Activated naive CD4-positive, alpha-beta T cell treated with Interleukin-2 at 50 U/mL for 16 hours (primary cell): ENCODE measurements around the gene RPS6KA2.
A peak's percentile ranks its signal among the peaks of the same experiment; 100 is the strongest.
"Not testable (repeated sequence)": the region's sequence is repeated elsewhere in the genome, so short reads cannot be mapped to it uniquely, and the experiment has no call there.

Experiments
- DNase-seq: peaks from one replicate; pipeline ENCODE4 v3.0.0-alpha.2; 2020

RPS6KA2 gene

DNA sequence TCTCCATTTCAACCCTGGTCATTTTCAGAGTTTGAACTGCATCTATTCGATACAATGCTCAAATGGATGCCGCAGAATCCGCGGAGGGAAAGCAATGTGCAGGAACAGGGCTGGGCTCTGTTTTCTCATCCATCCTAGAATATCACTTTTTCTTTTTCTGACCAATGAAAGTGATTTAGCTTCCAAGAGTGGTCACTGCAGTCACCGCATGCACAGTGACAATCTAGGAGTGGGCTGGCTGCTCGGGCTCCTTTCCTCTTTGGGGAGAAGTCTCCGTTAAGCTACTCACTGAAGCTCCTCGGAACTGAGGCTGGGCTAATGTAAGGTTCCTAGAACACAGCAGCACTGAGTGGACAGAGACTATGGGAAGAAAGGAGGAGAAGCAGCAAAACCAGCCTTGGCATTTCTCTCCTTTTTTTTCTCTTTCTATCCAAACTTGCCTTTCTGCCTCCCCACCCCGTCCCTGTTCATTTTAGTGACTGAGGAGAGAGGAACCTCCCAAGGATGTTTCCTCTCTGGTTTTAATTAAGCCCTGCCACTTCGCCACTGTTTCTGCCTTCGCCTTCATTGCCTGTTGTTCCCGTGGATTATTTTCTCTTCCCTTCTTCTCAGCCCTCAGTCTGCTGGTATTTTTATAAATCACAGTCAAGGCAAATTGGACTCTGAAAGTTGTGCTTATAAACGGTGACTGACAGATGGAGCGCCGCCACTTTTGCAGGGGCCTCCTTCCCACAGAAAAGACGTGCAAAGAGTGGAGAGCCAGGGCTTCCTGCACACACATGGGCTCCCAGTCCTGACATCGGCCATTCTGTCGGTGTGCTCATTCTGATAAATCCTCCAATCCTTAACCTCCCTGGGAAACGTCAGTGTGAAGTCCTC, 81.7 kb downstream of the RPS6KA2 start:
- DNase-seq = no peak

DNA sequence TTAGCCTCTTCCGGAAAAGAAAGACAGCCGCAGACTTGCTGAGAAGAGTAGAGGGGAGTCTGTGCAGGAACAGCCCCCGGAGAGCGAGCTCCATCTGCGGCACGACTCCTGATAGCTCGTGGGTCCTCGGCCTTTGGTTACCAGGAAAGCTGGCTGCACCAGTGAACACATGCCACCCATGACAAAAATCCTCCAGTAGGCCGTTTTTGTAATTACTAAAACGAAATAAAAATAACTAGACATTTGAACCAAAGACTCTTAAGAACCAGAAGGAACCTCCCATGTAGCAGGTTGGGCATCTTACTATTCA, 82.8 kb downstream of the RPS6KA2 start:
- DNase-seq = no peak

DNA sequence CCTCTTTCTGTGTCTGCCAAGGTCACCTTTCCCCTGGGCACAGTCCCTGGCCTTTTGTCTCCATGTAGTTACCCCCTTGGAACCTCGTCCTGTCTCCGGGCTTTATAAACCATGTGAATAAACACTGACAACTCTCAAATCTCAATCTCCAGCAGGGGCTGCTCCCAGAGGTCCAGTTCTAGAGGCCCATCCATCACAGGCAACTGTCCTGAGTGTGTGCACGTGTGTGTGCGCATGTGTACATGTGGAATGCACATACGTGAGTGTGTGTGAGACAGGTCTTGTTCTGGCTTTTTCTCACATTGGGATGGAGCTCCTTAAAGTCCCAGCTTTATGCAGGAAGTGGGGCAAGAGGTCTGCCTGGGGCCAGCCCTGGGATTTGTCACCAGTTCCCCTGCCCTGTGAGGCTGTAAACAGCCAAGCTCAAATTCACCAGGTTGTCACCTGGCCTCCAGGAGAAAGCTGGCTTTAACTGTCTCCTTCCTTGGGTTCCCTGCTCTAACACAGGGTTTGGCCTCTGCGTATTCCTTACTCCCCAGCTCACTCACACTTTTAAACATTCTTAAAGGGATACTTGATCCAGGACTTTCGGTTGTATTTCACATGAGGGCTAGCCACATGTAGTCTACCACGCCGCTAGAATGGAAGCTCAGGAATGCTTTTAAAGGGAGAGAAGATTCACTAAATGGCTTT, 83.3 kb downstream of the RPS6KA2 start:
- DNase-seq = no peak

DNA sequence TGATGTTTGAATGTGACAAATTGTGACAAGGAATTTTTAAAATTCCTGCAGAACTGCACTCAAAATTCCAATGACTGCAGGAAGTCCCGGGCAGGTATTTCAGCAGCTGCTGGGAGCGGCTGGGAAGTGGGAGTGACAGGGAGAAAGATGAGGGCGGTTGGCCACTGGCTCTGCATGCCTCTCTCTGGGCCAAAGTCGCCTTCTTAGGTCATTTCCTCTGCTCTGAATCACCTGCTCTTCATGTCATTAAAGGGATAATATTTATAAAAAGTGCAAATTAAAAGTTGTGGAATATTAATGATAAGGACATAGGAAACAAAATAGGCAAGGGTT, 84.5 kb downstream of the RPS6KA2 start:
- DNase-seq = no peak

DNA sequence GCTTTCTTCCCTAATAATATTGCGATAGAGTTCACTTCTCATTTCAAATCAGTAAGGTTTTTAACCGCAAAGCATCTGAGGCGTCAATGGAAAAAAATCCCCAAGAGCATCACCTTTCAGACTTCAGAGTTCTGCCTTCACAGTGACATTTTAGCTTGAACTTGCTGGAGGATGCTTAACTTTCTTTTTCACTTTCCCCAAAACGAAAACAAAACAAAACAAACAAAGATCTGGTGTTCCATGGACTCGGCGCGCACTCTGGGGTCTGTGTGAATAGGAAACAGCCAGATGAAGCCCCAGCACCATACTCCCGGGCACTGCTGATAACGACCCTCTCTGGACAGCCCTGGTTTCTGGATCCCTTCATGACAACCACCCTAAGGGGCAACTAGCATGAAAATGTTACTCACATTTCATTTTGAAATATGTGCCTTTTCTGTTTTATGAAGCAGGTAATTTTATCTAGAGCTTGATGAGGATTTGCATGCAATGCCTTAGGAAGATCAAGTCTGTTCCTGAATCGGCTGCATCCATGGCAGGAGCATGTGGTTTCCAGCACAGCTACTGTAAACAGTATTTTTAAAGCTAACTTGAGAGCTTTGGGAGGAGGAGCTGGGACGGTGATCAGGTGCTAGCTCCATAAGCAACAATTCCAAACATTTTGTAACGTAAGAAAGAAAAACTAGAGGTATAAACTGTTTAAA, 85.0 kb downstream of the RPS6KA2 start:
- peak; percentile 10 for DNase-seq

DNA sequence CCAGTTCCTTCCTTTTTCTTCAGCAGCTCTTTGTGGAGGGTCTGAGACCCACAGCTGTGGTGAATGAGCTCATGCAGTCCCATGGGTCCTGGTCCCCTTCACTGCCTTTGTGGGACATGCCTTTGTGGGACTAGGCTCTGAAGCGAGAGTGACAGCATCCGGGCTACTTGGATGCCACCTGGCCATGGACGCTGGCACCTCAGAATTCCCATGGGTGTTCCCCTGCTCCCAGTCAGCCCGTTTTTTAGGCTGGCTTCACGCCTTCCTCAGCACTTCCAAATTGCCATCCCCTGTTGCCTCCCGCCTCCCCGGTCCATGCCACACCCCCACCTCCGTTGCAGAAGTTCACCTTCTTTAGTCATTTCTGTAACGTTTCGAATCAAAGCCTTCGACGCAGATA, 85.7 kb downstream of the RPS6KA2 start:
- peak; percentile 23 for DNase-seq

DNA sequence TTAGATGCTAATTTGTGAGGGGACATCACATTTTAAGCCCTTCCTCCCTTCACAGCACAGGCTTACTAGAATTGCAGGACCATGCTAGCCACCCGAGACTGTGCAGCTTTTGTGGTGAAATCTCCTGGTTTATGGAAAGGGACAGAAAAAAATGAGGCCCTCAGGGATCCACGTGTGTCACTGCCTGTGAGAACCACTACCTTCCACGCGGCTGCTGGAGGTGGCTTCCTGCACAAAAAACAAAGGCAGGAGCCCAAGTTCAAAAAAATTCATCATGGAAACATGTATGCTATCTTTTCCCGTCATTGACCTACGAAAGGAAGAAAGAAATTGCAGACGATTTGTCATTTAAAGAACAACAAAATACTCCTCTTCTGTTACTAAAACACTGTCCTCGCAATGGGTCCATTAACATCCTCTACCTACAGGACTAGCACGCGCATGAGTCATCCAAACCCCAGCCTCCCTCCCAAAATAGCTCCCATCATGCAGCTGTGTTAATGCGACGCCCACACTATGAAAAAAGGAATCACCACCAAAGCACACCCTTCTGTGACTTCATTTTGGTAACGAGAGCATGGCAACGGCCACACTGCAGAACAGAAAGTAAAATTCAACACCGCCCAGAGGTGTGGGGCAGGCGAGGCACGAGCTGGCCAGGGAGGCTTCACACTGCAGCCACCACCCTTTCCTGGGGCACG, 86.3 kb downstream of the RPS6KA2 start:
- DNase-seq = peak; percentile 78

DNA sequence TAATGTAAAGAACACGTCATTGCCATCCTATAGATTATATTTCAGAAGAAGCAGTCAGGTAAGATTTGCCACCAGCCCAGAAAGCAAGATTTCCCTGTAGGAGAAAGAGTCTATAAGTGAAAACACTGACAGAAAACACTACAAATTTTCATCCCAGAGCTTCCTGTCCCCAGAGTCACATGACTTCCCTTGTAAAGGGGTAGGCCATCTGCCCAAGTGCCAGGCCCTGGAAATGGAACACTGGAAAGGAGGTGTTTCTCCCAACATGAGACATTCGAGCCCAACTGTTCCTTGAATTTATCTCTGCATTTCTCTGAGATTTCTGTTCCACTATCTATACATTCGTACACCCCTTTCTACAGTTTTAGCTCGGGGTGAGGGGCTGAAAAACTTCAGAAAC, 87.5 kb downstream of the RPS6KA2 start:
- DNase-seq = no peak

DNA sequence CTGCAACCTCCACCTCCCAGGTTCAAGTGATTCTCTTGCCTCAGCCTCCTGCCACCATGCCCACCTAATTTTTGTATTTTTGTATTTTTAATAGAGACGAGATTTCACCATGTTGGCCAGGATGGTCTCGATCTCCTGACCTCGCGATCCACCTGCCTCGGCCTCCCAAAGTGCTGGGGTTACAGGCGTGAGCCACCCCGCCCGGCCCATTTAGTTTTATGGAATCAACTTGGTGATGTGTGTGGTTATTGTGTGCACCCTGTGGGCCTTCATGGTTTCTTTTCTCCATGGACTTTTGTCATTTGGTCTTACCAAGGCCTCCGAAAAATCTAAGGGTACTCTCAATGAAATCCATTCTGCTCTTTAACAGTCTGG, 88.1 kb downstream of the RPS6KA2 start:
- not testable (repeated sequence) for DNase-seq

DNA sequence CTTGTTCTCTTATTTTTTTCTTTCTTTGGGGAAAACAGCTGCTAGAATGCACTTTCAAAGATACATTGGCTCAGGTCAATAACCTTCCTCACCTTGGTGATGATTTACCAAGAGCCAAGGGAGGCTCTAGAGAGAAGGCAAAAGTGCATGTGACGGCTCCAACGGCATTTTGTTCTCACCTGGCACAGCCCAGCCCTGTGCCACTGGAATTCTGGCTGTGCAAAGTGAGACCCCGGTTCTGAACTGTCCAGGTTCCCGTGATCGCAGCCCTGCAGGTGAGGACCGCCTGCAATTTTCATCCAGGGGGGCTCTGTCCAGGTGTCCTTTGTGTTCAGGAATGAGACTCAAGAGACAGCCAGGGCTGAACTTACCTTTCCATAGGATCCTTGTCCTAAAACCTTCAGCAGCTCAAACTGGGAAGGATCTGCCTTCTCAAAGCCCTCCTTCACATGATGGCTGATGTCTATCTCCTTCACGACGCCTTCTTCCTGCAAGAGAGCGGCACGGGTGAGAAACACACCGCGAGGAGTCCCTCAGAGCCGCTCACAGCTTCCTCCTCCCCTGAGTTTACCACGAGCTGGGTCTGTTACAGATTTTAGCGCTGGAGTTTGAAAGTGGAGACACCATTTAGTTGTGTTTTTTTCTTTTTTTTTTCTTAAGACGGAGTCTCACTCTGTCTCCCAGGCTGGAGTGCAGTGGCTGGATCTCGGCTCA, 88.6 kb downstream of the RPS6KA2 start:
- no peak for DNase-seq

DNA sequence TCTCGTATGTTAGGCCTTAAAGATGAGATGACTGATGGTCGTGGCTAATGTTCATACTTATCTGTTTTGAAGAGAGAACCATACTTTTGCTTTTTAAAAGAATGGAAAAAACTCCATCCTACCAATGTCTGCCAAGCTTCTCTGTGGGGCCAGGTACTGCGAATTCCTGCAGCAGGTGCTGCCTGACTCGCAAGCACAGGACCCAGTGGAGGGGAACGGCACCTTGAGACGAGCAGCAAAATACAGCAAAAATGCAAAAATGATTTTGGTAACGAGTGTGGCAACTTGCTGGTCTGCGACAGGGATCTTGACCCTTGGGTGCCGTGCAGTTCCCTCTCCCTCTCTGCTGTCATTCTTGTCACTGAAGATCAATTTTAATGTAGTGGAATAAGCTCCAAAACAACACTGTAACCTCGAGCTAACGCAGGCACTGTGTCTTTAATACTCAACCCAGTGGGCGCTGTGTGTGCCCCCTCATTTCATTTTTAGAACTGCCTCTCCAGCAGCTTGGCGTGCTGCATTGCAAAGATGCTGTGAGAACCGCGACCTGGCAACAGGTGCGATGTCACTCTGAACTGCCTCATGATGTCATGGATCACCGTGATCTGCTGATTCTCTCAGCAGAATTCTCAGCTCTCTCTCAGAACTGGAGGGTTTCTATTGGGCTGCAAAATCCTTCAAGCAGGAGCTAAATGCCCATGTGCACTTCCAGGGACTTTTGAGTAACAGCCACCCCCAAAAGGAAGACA, 92.2 kb downstream of the RPS6KA2 start:
- no peak for DNase-seq

DNA sequence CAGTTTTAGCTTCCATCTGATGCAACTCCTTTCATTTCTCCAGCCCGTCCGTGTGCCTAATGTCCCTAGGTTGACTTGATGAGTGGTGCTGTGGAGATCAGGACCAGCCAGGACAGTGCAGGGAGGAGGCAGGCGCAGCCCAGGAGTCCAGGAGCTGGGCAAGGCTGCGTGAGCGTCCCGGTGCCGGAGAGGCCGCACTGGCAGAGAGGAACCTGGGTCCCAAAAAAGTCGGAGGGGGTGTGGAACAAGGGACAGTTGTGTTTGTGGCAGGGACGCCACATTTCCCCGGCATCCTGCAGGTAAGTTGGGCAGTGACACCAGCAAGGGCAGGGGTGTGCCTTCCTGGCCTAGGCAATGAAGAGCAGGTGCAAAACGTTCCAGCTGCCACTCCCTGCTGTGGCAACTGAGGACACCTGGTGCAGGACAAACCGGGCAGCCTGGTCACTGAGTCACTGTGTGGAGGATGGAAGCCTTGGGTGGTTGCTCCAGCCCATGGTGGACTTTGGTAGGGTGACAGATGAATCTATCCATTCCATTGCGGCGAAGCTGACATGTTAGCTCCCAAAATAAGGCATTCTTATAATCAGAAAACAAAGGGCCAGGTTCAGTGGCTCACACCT, 93.7 kb downstream of the RPS6KA2 start:
- DNase-seq = no peak

DNA sequence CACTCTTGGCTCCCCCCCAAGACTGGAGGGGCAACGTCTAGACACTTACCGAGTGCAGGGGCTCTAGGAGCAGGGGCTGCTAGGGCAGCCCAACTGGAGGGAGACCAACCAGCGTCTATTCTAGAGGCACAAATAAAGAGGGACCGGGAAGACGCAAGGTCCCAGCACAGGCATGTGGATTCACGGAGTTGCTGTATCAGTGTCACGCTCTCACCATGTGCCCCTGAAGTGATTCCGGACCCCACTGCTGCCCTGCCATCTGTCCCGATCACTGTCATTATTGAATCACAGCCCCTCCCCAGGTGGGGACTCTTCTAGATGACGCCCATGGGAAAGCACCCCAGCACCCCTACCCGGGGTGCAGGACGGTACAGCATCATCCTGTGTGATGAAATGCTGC, 94.7 kb downstream of the RPS6KA2 start:
- DNase-seq = no peak

DNA sequence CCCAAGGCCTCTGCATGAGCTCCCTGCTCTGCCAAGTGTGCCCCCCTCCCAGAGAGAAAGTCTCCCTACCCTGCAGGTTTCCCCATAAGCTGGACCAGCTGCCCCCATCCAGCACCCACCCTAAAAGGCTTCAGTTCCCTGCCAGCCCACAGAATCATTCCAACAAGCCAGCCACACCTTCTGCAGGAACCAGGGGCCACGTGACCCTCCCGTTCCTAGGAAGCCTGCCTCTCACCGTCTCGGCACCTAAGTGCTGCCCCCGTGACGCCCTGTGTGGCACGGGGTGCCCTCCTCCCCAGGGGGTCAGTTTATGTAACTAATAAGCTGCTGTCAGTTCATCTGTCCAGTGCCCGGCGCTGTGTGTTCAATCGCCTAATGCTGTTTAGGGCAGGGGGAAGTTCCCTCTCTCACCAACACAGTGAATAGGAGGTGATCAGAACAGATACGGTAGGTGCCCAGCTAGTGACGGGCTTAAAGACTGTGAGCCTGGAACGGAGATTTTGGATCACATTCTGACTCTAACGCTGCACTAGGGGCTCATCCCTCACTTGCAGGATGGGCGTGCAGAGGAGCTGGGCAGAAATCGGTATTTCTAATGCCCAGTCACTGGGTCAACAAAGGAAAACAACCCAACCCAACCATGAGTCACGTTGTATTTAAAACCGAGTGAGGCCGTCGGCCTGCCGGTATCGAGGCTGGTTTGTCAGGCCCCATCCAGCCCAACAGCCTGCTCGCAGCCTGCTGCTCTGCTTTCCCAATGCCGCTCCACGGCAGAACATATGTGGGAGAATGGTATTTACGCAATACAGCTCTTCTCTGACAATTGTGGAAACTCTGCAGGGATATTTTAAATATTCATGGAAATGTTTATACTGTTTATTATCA, 96.6 kb downstream of the RPS6KA2 start:
- no peak for DNase-seq

DNA sequence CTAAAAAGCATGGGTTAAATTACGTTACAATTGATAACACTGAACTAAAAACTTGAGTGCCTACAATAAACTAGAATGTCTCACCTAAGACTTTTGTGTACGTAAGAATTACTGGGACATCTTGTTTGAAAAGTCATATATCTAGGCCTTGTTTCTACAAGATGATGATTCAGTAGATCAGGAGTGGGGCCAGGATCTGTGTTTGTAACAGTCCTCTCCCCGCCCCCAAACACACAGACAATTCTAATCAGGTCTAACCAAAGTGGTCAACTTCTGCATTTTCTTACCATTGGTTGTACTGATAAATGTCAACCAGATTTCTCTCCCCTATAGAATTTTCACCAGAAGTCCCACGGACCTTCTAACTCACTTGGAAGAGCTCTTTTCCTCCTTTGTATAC, 97.5 kb downstream of the RPS6KA2 start:
- DNase-seq = no peak

DNA sequence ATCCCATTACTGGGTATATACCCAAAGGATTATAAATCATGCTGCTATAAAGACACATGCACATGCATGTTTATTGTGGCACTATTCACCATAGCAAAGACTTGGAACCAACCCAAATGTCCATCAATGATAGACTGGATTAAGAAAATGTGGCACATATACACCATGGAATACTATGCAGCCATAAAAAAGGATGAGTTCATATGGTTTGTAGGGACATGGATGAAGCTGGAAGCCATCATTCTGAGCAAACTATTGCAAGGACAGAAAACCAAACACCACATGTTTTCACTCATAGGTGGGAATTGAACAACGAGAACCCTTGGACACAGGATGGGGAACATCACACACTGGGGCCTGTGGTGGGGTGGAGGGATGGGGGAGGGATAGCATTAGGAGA, 98.0 kb downstream of the RPS6KA2 start:
- not testable (repeated sequence) for DNase-seq

DNA sequence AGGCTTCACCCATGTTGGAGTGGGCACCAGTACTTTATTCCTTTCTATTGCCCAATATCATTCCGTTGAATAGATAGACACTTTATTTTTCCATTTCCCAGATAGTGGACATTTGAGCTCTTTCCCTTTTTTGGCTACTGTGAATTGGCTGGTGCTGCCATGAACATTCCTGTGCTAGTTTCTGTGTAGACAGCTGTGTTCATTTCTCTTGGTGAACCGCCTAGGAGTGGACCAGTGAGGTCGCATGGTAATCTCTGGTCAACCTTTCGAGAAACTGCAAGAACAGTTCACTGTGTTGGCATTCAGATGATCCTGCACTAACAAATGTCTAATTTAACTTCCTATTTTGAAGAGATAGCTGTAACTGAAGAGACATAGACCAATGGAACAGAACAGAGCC, 99.2 kb downstream of the RPS6KA2 start:
- no peak for DNase-seq

DNA sequence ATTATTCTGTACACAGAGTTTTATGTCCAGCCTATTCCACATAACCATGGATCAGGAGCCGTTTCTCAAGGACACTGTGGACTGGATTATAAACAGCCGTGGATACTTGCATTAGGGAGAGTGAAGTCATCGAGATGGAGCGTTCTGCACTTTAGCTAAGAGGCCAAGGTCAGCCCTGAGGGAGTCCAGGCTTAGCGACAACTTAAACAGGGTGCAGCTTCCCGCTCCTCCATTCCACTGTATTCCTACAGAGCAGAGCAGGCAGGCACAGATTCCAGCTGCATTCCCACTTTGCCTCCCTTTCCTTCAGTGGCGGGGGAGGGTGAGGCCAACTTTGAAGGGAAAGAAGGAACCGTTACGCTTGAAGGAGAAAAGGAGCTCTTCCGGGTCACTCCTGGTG, 100.1 kb downstream of the RPS6KA2 start:
- DNase-seq = no peak

DNA sequence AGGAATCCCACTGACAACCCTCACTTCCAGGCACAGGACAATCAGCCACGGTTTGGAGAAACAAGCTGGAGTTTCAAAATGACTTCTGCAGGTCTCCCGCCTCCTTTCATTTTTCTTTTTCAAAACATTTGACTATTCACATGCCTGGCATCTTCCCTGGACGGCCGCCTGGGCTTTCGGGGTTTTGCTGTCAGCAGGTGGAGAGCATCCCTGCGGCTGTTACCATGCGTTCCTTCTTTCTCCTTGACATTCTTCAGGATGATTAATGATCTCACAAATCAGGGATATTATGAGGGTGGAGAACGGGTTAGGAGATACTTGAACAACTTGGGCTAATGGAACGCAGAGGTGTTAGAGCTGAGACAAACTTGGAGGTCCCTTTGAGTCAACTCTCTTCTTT, 101.5 kb downstream of the RPS6KA2 start:
- no peak for DNase-seq

DNA sequence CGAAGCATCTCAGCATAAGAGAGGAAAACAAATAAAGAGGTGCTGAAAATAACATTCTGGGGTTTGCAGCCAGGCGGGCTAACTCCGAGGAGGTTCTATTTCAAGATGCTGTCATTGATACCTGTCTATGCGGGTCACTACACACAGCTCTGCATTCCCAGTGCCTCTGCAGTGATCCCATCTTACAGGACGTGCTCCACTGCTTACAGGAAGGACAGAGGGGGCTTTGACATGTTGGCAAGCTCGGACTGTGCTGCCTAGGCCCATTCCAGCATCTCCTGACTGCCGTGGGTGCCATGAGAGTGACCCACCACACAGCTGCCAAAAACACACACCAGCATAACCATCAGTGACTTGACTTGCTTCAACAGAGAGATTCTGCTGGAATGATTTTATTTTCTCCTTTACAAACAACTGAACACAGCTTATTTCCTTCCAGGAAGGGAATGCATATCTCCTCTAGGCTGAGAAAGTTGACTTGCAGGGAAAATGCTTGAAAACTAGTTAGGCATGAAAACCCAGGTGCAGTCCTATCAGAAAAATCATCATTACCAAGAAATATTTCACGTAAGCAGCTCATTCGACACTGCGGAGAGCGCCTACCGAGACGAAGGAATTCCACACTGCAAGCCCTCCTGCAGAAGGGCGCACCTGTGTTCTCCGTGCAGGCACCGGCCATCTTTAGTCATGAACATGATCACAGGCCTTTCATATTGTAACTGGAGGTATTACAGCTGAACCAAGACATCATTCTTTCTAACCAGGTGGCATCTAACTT, 103.1 kb downstream of the RPS6KA2 start:
- no peak for DNase-seq
